Endodermal cell (in vitro differentiated cells): ENCODE data around the gene TCF12. TPM values are rescaled to one million over a fixed set of nuclear protein-coding genes. Genes with fewer than 3 reads are reported as not detected.

ENCODE experiments used
- DNase-seq: peaks from one replicate; pipeline ENCODE4 v3.0.0-alpha.2; 2017
- H3K27ac ChIP-seq: 2 replicates; pipeline ENCODE4 v1.5.1; 2013; ENCODE audit warnings: mild to moderate bottlenecking, low read depth, low read length, moderate library complexity
- H3K27me3 ChIP-seq: 2 replicates; pipeline ENCODE4 v1.6.1; 2013; ENCODE audit warnings: mild to moderate bottlenecking, low read length, moderate library complexity; ENCODE audit not compliant: insufficient read depth, control insufficient read depth, poor library complexity, severe bottlenecking
- H3K36me3 ChIP-seq: 2 replicates; pipeline ENCODE4 v1.7.0; 2013; ENCODE audit warnings: mild to moderate bottlenecking, low read length, moderate library complexity; ENCODE audit not compliant: control insufficient read depth, insufficient read depth
- H3K4me1 ChIP-seq: one replicate; pipeline ENCODE4 v1.7.0; 2013; ENCODE audit warnings: low read length; ENCODE audit not compliant: control insufficient read depth, insufficient read depth
- H3K4me3 ChIP-seq: 2 replicates; pipeline ENCODE4 v1.5.1; 2013; ENCODE audit warnings: mild to moderate bottlenecking, low read length, moderate library complexity
- H3K9ac ChIP-seq: 2 replicates; pipeline ENCODE4 v1.6.1; 2013; ENCODE audit warnings: mild to moderate bottlenecking, low read length, moderate library complexity; ENCODE audit not compliant: poor library complexity, severe bottlenecking; ENCODE audit errors: extremely low read depth
- H3K9me3 ChIP-seq: 2 replicates; pipeline ENCODE4 v1.6.1; 2013; ENCODE audit warnings: mild to moderate bottlenecking, low read length, moderate library complexity; ENCODE audit not compliant: control insufficient read depth
- H3K27ac Mint-ChIP-seq: 2 replicates; pipeline ENCODE4 v1.8.0; 2020; ENCODE audit warnings: mixed read lengths
- H3K27me3 Mint-ChIP-seq: 2 replicates; pipeline ENCODE4 v1.8.0; 2021; ENCODE audit warnings: mild to moderate bottlenecking, mixed read lengths; ENCODE audit not compliant: insufficient read depth
- H3K36me3 Mint-ChIP-seq: 2 replicates; pipeline ENCODE4 v1.8.0; 2020; ENCODE audit warnings: low read depth, mixed read lengths
- H3K4me1 Mint-ChIP-seq: 2 replicates; pipeline ENCODE4 v1.8.0; 2020; ENCODE audit warnings: mixed read lengths
- H3K4me3 Mint-ChIP-seq: 2 replicates; pipeline ENCODE4 v1.8.0; 2020; ENCODE audit warnings: mild to moderate bottlenecking, moderate library complexity, mixed read lengths
- H3K9me3 Mint-ChIP-seq: 2 replicates; pipeline ENCODE4 v1.8.0; 2020; ENCODE audit warnings: mild to moderate bottlenecking, mixed read lengths
- WGBS, 2 experiments: methylation state at CpG; one replicate each; pipeline versions ENCODE4 v1.1.5 to v1.1.7; 2013; ENCODE audit warnings: missing lambda C conversion rate in 2 of 2, mixed read lengths in 1 of 2; ENCODE audit not compliant: insufficient coverage in 1 of 2, insufficient read length in 1 of 2; 5-methylcytosine and 5-hydroxymethylcytosine counted together
- total RNA-seq, 2 donors: library from RNA; stranded (reverse); fragmentation: NEBNext Ultra II Directional in 1 of 2; extraction: Animal tissue kit (Norgen Biotek cat#: 25700) in 1 of 2; gene quantifications; 2 replicates in 1 of 2; 3 replicates in 1 of 2; pipeline ENCODE4 v1.2.1, GENCODE V29; 2021
- TF ChIP-seq, protein P1 (sequence below): fragments of 200-600 bp; sonication (generic); conservative IDR thresholded peaks from 2 replicates; pipeline ENCODE4 v1.5.0; 2021; ENCODE audit warnings: antibody characterized with exemption, mild to moderate bottlenecking

The TCF12 gene
- total RNA-seq, 2 donors from 2014 or later = 103 to 121 TPM

DNA sequence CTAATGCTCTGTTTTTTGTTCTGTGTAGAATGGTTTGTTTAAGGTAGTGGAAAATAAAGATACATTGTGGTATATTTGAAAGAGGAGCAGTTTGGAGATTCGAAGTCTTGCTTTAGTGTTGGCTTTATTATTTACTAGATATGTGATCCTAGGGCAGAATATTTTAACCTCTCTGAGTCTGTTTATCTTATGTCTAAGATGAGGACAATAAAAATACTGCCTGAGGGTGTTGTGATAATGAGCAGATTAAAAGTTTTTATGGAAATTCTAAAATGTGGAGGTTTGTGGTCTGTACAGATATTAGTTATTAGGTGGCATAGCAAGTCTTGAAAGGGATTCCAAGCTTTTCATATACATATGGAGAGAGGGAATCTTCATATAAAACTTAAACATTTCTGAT, 15.0 kb downstream of the TCF12 start:
- no peak for DNase-seq
- Mint-ChIP-seq H3K4me3 (no peak overlapping the region), H3K27me3 (no peaks in the 10 kb centered on the region), H3K27ac (no peak overlapping the region), H3K4me1 (peaks cover 24% of the 10 kb centered on the region), H3K36me3 (peaks cover 50% of the 10 kb centered on the region), H3K9me3 (peaks cover 11% of the 10 kb centered on the region)
- no peaks in the 10 kb centered on the region for H3K27me3 ChIP-seq
- peaks cover 11% of the 10 kb centered on the region for H3K9me3 ChIP-seq
- no peak overlapping the region for H3K27ac ChIP-seq
- H3K9ac ChIP-seq = no peak overlapping the region
- TF ChIP-seq, protein P1, sequence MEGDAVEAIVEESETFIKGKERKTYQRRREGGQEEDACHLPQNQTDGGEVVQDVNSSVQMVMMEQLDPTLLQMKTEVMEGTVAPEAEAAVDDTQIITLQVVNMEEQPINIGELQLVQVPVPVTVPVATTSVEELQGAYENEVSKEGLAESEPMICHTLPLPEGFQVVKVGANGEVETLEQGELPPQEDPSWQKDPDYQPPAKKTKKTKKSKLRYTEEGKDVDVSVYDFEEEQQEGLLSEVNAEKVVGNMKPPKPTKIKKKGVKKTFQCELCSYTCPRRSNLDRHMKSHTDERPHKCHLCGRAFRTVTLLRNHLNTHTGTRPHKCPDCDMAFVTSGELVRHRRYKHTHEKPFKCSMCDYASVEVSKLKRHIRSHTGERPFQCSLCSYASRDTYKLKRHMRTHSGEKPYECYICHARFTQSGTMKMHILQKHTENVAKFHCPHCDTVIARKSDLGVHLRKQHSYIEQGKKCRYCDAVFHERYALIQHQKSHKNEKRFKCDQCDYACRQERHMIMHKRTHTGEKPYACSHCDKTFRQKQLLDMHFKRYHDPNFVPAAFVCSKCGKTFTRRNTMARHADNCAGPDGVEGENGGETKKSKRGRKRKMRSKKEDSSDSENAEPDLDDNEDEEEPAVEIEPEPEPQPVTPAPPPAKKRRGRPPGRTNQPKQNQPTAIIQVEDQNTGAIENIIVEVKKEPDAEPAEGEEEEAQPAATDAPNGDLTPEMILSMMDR = no peak
- no peak overlapping the region for H3K4me3 ChIP-seq
- WGBS, 2 experiments = 92% methylated on average over 1 of the region's 1 CpG; no CpG with 5 or more reads in 1 of the 2 experiments
- H3K36me3 ChIP-seq = peaks cover 38% of the 10 kb centered on the region
- peaks cover 3% of the 10 kb centered on the region for H3K4me1 ChIP-seq

DNA sequence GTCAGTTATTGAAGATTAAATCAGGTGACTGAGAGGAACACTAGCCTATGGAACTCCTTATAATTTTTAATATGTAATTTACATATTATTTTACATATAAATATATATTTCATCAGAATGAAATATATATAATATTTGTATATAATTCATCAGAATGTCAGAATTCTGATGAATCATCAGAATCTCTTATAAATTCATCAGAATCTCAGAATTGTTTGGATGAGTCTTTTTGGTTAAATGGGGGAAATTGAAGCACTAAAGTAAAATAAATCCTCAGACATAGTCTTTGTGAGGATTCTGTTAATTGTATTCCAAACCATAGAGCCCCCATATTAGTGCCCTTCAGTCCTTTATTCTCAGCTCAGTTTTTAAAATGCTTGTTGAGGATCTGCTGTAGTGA, 15.4 kb downstream of the TCF12 start:
- peaks cover 28% of the 10 kb centered on the region for H3K4me1 Mint-ChIP-seq
- DNase-seq = no peak
- peaks cover 11% of the 10 kb centered on the region for H3K9me3 Mint-ChIP-seq
- H3K4me3 Mint-ChIP-seq = no peak overlapping the region
- H3K36me3 Mint-ChIP-seq = peaks cover 48% of the 10 kb centered on the region
- TF ChIP-seq, protein P1 = no peak
- H3K27ac Mint-ChIP-seq = no peak overlapping the region
- peaks cover 3% of the 10 kb centered on the region for H3K4me1 ChIP-seq
- H3K9me3 ChIP-seq = peaks cover 11% of the 10 kb centered on the region
- H3K27me3 Mint-ChIP-seq = no peaks in the 10 kb centered on the region
- H3K27ac ChIP-seq = no peak overlapping the region
- H3K27me3 ChIP-seq = no peaks in the 10 kb centered on the region
- H3K36me3 ChIP-seq = peaks cover 34% of the 10 kb centered on the region
- H3K4me3 ChIP-seq = no peak overlapping the region
- H3K9ac ChIP-seq = no peak overlapping the region

DNA sequence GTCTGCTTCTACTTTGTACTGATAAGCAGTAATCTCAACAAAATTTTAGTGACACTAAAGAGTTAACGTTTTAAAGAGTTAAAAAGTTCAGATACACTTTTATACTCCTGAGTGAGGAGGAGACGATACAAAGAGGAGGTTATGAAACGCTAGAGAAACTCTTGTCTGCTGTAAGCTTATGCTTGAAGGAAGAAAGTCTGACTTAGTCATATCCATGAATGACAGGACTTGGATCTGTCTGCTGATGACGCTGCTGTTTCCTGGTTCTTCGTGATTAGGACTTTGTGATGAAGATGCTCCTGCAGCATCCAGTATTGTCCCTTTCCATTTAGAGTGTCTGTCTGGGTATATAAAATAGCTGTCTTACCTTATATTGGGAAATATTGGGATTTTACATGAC, 15.8 kb downstream of the TCF12 start:
- Mint-ChIP-seq H3K27me3 (no peaks in the 10 kb centered on the region), H3K36me3 (peaks cover 46% of the 10 kb centered on the region), H3K27ac (no peak overlapping the region), H3K4me3 (no peak overlapping the region), H3K9me3 (peaks cover 11% of the 10 kb centered on the region), H3K4me1 (peaks cover 30% of the 10 kb centered on the region)
- Histone ChIP-seq H3K4me3 (no peak overlapping the region), H3K36me3 (peaks cover 31% of the 10 kb centered on the region), H3K27ac (no peak overlapping the region), H3K9me3 (peaks cover 11% of the 10 kb centered on the region), H3K4me1 (peaks cover 3% of the 10 kb centered on the region), H3K9ac (no peak overlapping the region), H3K27me3 (no peaks in the 10 kb centered on the region)
- no peak for DNase-seq
- WGBS, 2 experiments = 95% methylated on average over 3 to 5 of the region's 5 CpGs
- TF ChIP-seq, protein P1 = no peak
